B cell (primary cell): ENCODE results near the gene EPHB6. TPM values are rescaled to one million over a fixed set of nuclear protein-coding genes. Genes with fewer than 3 reads are reported as not detected.
A peak's percentile ranks its signal among the peaks of the same experiment; 100 is the strongest.

ENCODE experiments used
- ATAC-seq: fragments of 200-7000 bp; cut with Tn5 transposase; one replicate; pipeline ENCODE4 v1.10.0; 2021; ENCODE audit warnings: low read depth, mild to moderate bottlenecking, moderate number of reproducible peaks, moderate library complexity
- CTCF ChIA-PET: fragments of 350-600 bp; sonication (Branson Sonifier 250); formaldehyde crosslinking; loops from one replicate; lab custom pipeline; 2021; ENCODE audit warnings: antibody characterized with exemption, inconsistent platforms; lab: Charles Lee
- POLR2A ChIA-PET: fragments of 350-600 bp; sonication (Branson Sonifier 250); formaldehyde crosslinking; loops from one replicate; lab custom pipeline; 2021; ENCODE audit warnings: antibody characterized with exemption; lab: Charles Lee
- DNase-seq: peaks from one replicate; pipeline ENCODE4 v3.0.0; 2013
- H2AFZ ChIP-seq: 2 replicates; pipeline ENCODE4 v1.6.1; 2012; ENCODE audit warnings: mild to moderate bottlenecking, low read depth, low read length; ENCODE audit not compliant: insufficient read depth, poor library complexity, severe bottlenecking
- H3K27ac ChIP-seq, 2 donors: 1 replicate in 1 of 2; 2 replicates in 1 of 2; pipeline ENCODE4 v1.5.1; 2012 to 2013; ENCODE audit warnings: low read length in 2 of 2, mild to moderate bottlenecking in 2 of 2, moderate library complexity in 1 of 2
- H3K27me3 ChIP-seq, 4 experiments: fragments of 200-600 bp in 1 of 4; sonication (generic) in 1 of 4; replicated peaks in 1 of 4; 1 replicate in 2 of 4; 2 replicates in 2 of 4; pipeline versions ENCODE4 v1.6.1 to v1.7.0; 2013 to 2016; ENCODE audit warnings: low read length in 3 of 4, mild to moderate bottlenecking in 2 of 4, mixed read lengths in 1 of 4, moderate library complexity in 1 of 4; ENCODE audit not compliant: insufficient read depth in 4 of 4, control insufficient read depth in 3 of 4; ENCODE audit errors: control extremely low read depth in 1 of 4
- H3K36me3 ChIP-seq, 2 experiments: replicated peaks in 1 of 2; 1 replicate in 1 of 2; 2 replicates in 1 of 2; pipeline versions ENCODE4 v1.6.1 to v1.7.1; 2013; ENCODE audit warnings: low read length in 1 of 2; ENCODE audit not compliant: insufficient read depth in 2 of 2, control insufficient read depth in 1 of 2; ENCODE audit errors: control extremely low read depth in 1 of 2, extremely low read depth in 1 of 2
- H3K4me1 ChIP-seq, 2 donors: fragments of 200-600 bp in 1 of 2; sonication (generic) in 1 of 2; 1 replicate in 1 of 2; 2 replicates in 1 of 2; pipeline versions ENCODE4 v1.5.1 to v1.6.1; 2013 to 2017; ENCODE audit warnings: low read length in 2 of 2; ENCODE audit not compliant: control insufficient read depth in 2 of 2, insufficient read depth in 2 of 2
- H3K4me2 ChIP-seq: replicated peaks from 2 replicates; pipeline ENCODE3; 2012; ENCODE audit warnings: mild to moderate bottlenecking, low read depth, low read length; ENCODE audit not compliant: poor library complexity, severe bottlenecking
- H3K4me3 ChIP-seq, 5 experiments: fragments of 200-600 bp in 1 of 5; sonication (generic) in 1 of 5; 1 replicate in 3 of 5; 2 replicates in 2 of 5; pipeline versions ENCODE4 v1.5.1 to v1.7.0; 2011 to 2016; ENCODE audit warnings: low read length in 4 of 5, mild to moderate bottlenecking in 4 of 5, low read depth in 2 of 5, control low read depth in 1 of 5, moderate library complexity in 1 of 5; ENCODE audit not compliant: insufficient read depth in 1 of 5; ENCODE audit errors: control extremely low read depth in 1 of 5, extremely low read depth in 1 of 5
- H3K79me2 ChIP-seq: fragments of 200-600 bp; sonication (generic); one replicate; pipeline ENCODE4 v1.6.0; 2016; ENCODE audit warnings: low read length; ENCODE audit not compliant: control insufficient read depth, insufficient read depth
- H3K9ac ChIP-seq: fragments of 200-600 bp; sonication (generic); 2 replicates; pipeline ENCODE4 v1.6.1; 2017; ENCODE audit warnings: mild to moderate bottlenecking, low read length, moderate library complexity
- H3K9me3 ChIP-seq, 3 donors: one replicate each; pipeline versions ENCODE4 v1.6.1 to v1.7.1; 2013; ENCODE audit warnings: low read length in 2 of 3; ENCODE audit not compliant: control insufficient read depth in 2 of 3, insufficient read depth in 1 of 3; ENCODE audit errors: control extremely low read depth in 1 of 3
- H4K20me1 ChIP-seq: 2 replicates; pipeline ENCODE4 v1.6.0; 2012; ENCODE audit warnings: mild to moderate bottlenecking, low read length; ENCODE audit not compliant: insufficient read depth, control insufficient read depth, poor library complexity, severe bottlenecking
- H3K27ac Mint-ChIP-seq: one replicate; pipeline ENCODE4 v1.8.0; 2021; ENCODE audit warnings: mixed read lengths
- H3K27me3 Mint-ChIP-seq: one replicate; pipeline ENCODE4 v1.8.0; 2021; ENCODE audit warnings: mixed read lengths
- H3K4me1 Mint-ChIP-seq: one replicate; pipeline ENCODE4 v1.8.0; 2021; ENCODE audit warnings: mixed read lengths
- H3K4me3 Mint-ChIP-seq: one replicate; pipeline ENCODE4 v1.8.0; 2021; ENCODE audit warnings: mixed read lengths
- H3K9me3 Mint-ChIP-seq: one replicate; pipeline ENCODE4 v1.8.0; 2022; ENCODE audit warnings: mixed read lengths; ENCODE audit not compliant: insufficient read depth
- EZH2 ChIP-seq: IDR thresholded peaks from 2 replicates; pipeline ENCODE4 v1.6.1; 2012; ENCODE audit warnings: borderline replicate concordance, low read depth, mild to moderate bottlenecking, moderate library complexity, low read length; ENCODE audit not compliant: insufficient read depth, poor library complexity, severe bottlenecking
- WGBS: methylation state at CpG from one replicate; pipeline ENCODE4 v1.1.5; 2013; ENCODE audit warnings: missing lambda C conversion rate; ENCODE audit not compliant: insufficient coverage; 5-methylcytosine and 5-hydroxymethylcytosine counted together
- intact Hi-C: fragments of 100-400 bp; cut with micrococcal nuclease; formaldehyde crosslinking; loops from one replicate; pipeline ENCODE4 v1.10.0; 2022
- polyA plus RNA-seq: library from polyadenylated mRNA; depleted of rRNA; stranded (reverse); fragments of >200 nt; gene quantifications from 2 replicates; pipeline ENCODE4 v1.2.3, GENCODE V29; 2012
- total RNA-seq, 2 donors: library from RNA; stranded (reverse); fragments of 120-200 nt in 1 of 2; gene quantifications; 1 replicate in 1 of 2; 2 replicates in 1 of 2; pipeline versions ENCODE4 v1.2.3 to v1.2.4, GENCODE V29; 2013 to 2022
- TF ChIP-seq, protein P1 (sequence below): fragments of 200-600 bp; IDR thresholded peaks from one replicate; pipeline ENCODE4 v1.8.0; 2022; ENCODE audit warnings: antibody characterized with exemption, mild to moderate bottlenecking

Gene EPHB6
- total and polyA plus RNA-seq, 2 donors (not counting 1 experiment from before 2014, with no cell fraction given): 65.3 to 69.6 TPM

DNA sequence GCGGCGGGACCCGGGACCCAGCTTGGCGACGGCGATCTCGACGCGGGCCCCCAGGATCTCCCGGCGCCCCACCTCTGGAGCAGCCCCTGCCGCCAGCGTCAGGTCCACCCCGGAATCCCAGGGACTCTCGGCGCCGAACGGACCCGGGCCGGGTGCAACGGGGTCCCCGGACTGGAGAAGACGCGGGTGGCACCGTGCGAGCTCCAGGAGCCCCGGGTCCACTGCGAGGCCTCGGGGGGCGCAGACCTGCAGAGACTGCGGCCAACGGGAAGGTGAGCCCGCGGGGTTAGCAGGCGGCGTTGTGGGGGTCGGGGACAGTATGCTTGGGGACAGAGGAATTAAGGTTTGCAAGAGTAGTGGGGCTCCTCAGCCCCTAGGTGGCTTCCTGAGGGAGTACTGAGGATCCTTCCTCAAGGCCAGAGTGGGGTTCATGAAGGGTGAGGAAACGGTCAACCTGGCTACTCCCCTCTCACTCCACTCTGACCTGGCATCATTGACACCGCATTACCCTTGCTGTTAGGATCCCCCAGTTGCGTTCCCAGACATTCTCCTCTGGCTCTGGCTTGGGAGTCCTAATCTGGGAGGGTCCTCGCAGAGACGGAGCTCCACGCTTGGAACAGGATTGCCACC lies 353 bp downstream of the EPHB6 start:
- Histone ChIP-seq H3K9ac (peak overlapping the region; percentile 95), H2AFZ (peak overlapping the region; percentile 97), H3K27ac (peak overlapping the region in 1 of 2 donors; percentile 86), H3K4me2 (peak overlapping the region; percentile 81), H3K4me3 (peak overlapping the region; percentile 0 to 99 (median 92)), H3K36me3 (no peaks in the 10 kb centered on the region), H3K79me2 (no peaks in the 10 kb centered on the region), H4K20me1 (peaks cover 5% of the 10 kb centered on the region), H3K4me1 (peaks cover 12 to 24% of the 10 kb centered on the region in 2 donors), H3K9me3 (no peaks in the 10 kb centered on the region), H3K27me3 (no peaks in the 10 kb centered on the region)
- ChIA-PET POLR2A (interaction anchor here (1.1 to 3.1 kb wide), 7 partner anchors 11 to 433 kb away, joined by 3 to 56 read pairs (median 7); partner anchors contain the start of gene CASP2), CTCF (interaction anchor here (0.7 to 3.6 kb wide), 21 partner anchors 7 to 360 kb away, joined by 3 to 43 read pairs (median 5); no protein-coding TSS in a partner anchor)
- H3K4me3 Mint-ChIP-seq: peak overlapping the region; percentile 89
- ATAC-seq (no peak), DNase-seq (no peak)
- no peak for TF ChIP-seq EZH2
- TF ChIP-seq, protein P1, sequence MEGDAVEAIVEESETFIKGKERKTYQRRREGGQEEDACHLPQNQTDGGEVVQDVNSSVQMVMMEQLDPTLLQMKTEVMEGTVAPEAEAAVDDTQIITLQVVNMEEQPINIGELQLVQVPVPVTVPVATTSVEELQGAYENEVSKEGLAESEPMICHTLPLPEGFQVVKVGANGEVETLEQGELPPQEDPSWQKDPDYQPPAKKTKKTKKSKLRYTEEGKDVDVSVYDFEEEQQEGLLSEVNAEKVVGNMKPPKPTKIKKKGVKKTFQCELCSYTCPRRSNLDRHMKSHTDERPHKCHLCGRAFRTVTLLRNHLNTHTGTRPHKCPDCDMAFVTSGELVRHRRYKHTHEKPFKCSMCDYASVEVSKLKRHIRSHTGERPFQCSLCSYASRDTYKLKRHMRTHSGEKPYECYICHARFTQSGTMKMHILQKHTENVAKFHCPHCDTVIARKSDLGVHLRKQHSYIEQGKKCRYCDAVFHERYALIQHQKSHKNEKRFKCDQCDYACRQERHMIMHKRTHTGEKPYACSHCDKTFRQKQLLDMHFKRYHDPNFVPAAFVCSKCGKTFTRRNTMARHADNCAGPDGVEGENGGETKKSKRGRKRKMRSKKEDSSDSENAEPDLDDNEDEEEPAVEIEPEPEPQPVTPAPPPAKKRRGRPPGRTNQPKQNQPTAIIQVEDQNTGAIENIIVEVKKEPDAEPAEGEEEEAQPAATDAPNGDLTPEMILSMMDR: no peak
- H3K4me1 Mint-ChIP-seq: peaks cover 29% of the 10 kb centered on the region
- H3K27me3 Mint-ChIP-seq: no peaks in the 10 kb centered on the region
- peak overlapping the region; percentile 86 for H3K27ac Mint-ChIP-seq
- no peaks in the 10 kb centered on the region for H3K9me3 Mint-ChIP-seq
- 11% methylated on average over 43 of the region's 43 CpGs for WGBS
- intact Hi-C loops: loop anchor here (2.0 kb wide), 2 partner anchors 222 to 434 kb away; partner anchors contain the start of gene CASP2
